OCI-LY1 (cell line): ENCODE results near the gene HNRNPA3.
"Not testable (repeated sequence)": the region's sequence is repeated elsewhere in the genome, so short reads cannot be mapped to it uniquely, and the experiment has no call there.

Experiments
- EZH2 ChIP-seq: fragments of 200-600 bp; sonication (generic), shearing (Covaris generic); IDR thresholded peaks from 2 replicates; pipeline ENCODE4 v1.8.0; 2017; ENCODE audit warnings: borderline replicate concordance, mixed run types, mild to moderate bottlenecking, antibody characterized with exemption, low read length, moderate library complexity, mixed read lengths
- TF ChIP-seq, protein P1 (sequence below): fragments of 200-600 bp; sonication (generic), shearing (Covaris generic); IDR thresholded peaks from 2 replicates; pipeline ENCODE4 v1.5.1; 2017; ENCODE audit warnings: mild to moderate bottlenecking, antibody characterized with exemption, low read length, moderate library complexity, mixed read lengths

DNA sequence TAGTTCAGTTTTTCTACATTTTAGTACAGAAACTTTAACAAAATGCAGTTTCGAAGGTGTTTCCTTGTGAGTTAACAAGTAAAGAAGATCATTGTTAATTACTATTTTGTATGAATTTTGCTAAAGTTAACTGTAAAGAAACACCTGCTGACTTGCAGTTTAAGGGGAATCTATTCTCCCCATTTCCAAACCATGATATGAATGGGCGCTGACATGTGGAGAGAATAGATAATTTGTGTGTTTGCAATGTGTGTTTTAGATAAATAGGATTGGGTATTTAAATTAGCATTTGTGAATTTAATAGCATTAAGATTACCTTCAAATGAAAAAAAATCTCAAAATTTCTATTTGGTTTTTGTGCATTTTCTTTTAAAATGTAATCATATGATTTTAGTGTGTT, 7.2 kb downstream of the HNRNPA3 start:
- TF ChIP-seq, protein P1, sequence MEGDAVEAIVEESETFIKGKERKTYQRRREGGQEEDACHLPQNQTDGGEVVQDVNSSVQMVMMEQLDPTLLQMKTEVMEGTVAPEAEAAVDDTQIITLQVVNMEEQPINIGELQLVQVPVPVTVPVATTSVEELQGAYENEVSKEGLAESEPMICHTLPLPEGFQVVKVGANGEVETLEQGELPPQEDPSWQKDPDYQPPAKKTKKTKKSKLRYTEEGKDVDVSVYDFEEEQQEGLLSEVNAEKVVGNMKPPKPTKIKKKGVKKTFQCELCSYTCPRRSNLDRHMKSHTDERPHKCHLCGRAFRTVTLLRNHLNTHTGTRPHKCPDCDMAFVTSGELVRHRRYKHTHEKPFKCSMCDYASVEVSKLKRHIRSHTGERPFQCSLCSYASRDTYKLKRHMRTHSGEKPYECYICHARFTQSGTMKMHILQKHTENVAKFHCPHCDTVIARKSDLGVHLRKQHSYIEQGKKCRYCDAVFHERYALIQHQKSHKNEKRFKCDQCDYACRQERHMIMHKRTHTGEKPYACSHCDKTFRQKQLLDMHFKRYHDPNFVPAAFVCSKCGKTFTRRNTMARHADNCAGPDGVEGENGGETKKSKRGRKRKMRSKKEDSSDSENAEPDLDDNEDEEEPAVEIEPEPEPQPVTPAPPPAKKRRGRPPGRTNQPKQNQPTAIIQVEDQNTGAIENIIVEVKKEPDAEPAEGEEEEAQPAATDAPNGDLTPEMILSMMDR, result not testable (repeated sequence)
- TF ChIP-seq EZH2, result not testable (repeated sequence)
